ENCODE data around the gene SENP1.

DNA sequence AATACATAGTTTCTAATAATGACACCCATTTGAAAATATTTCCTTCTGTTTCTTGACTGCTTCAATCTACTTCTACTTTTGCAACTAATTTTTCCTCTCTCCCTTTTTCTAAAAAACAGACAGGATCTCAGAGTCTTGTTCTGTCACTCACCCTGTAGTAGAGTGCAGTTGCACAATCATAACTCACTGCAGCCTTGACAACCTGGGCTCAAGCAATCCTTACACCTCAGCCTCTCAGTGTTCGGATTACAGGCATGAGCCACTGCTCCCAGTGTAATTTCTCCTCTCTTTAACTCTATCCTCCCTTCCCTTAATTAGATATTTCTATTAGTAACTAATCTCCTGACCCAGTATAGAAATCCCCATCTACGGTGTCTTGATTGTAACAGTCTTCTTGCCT lies 45.4 kb downstream of the SENP1 start:
- TF ChIP-seq, protein P1, sequence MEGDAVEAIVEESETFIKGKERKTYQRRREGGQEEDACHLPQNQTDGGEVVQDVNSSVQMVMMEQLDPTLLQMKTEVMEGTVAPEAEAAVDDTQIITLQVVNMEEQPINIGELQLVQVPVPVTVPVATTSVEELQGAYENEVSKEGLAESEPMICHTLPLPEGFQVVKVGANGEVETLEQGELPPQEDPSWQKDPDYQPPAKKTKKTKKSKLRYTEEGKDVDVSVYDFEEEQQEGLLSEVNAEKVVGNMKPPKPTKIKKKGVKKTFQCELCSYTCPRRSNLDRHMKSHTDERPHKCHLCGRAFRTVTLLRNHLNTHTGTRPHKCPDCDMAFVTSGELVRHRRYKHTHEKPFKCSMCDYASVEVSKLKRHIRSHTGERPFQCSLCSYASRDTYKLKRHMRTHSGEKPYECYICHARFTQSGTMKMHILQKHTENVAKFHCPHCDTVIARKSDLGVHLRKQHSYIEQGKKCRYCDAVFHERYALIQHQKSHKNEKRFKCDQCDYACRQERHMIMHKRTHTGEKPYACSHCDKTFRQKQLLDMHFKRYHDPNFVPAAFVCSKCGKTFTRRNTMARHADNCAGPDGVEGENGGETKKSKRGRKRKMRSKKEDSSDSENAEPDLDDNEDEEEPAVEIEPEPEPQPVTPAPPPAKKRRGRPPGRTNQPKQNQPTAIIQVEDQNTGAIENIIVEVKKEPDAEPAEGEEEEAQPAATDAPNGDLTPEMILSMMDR (conservative IDR thresholded peaks at IDR 0.05; ENCODE audit: low read depth in 2 of 2), result no peak
- TF ChIP-seq POLR2AphosphoS5 (IDR thresholded peaks at IDR 0.05; ENCODE audit: low read depth) (no peak), EZH2 (IDR thresholded peaks at IDR 0.05; ENCODE audit: low read depth, unreplicated experiment) (no peak), EZH2phosphoT487 (IDR thresholded peaks at IDR 0.05; ENCODE audit: unreplicated experiment) (no peak), NANOG (IDR thresholded peaks at IDR 0.05; ENCODE audit: borderline replicate concordance) (no peak), JUNB (IDR thresholded peaks at IDR 0.05; ENCODE audit: unreplicated experiment) (no peak), CREB1 (CRISPR knock-in tag; IDR thresholded peaks at IDR 0.05; ENCODE audit: low read depth) (no peak), ZNF331 (CRISPR knock-in tag; IDR thresholded peaks at IDR 0.05; ENCODE audit: low read depth) (no peak), STAT1 (IDR thresholded peaks at IDR 0.05; ENCODE audit: unreplicated experiment) (no peak)
- TF ChIP-seq, protein P2, sequence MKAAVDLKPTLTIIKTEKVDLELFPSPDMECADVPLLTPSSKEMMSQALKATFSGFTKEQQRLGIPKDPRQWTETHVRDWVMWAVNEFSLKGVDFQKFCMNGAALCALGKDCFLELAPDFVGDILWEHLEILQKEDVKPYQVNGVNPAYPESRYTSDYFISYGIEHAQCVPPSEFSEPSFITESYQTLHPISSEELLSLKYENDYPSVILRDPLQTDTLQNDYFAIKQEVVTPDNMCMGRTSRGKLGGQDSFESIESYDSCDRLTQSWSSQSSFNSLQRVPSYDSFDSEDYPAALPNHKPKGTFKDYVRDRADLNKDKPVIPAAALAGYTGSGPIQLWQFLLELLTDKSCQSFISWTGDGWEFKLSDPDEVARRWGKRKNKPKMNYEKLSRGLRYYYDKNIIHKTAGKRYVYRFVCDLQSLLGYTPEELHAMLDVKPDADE (IDR thresholded peaks at IDR 0.05), result no peak
- TF ChIP-seq, protein P3, sequence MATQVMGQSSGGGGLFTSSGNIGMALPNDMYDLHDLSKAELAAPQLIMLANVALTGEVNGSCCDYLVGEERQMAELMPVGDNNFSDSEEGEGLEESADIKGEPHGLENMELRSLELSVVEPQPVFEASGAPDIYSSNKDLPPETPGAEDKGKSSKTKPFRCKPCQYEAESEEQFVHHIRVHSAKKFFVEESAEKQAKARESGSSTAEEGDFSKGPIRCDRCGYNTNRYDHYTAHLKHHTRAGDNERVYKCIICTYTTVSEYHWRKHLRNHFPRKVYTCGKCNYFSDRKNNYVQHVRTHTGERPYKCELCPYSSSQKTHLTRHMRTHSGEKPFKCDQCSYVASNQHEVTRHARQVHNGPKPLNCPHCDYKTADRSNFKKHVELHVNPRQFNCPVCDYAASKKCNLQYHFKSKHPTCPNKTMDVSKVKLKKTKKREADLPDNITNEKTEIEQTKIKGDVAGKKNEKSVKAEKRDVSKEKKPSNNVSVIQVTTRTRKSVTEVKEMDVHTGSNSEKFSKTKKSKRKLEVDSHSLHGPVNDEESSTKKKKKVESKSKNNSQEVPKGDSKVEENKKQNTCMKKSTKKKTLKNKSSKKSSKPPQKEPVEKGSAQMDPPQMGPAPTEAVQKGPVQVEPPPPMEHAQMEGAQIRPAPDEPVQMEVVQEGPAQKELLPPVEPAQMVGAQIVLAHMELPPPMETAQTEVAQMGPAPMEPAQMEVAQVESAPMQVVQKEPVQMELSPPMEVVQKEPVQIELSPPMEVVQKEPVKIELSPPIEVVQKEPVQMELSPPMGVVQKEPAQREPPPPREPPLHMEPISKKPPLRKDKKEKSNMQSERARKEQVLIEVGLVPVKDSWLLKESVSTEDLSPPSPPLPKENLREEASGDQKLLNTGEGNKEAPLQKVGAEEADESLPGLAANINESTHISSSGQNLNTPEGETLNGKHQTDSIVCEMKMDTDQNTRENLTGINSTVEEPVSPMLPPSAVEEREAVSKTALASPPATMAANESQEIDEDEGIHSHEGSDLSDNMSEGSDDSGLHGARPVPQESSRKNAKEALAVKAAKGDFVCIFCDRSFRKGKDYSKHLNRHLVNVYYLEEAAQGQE (IDR thresholded peaks at IDR 0.05; ENCODE audit: unreplicated experiment), result no peak
